RKO (cell line): Measurements from ENCODE around the gene CD151.

ENCODE experiments used
- DNase-seq: peaks from one replicate; pipeline ENCODE4 v3.0.0-alpha.2; 2016; ENCODE audit warnings: low spot score

CD151 gene

DNA sequence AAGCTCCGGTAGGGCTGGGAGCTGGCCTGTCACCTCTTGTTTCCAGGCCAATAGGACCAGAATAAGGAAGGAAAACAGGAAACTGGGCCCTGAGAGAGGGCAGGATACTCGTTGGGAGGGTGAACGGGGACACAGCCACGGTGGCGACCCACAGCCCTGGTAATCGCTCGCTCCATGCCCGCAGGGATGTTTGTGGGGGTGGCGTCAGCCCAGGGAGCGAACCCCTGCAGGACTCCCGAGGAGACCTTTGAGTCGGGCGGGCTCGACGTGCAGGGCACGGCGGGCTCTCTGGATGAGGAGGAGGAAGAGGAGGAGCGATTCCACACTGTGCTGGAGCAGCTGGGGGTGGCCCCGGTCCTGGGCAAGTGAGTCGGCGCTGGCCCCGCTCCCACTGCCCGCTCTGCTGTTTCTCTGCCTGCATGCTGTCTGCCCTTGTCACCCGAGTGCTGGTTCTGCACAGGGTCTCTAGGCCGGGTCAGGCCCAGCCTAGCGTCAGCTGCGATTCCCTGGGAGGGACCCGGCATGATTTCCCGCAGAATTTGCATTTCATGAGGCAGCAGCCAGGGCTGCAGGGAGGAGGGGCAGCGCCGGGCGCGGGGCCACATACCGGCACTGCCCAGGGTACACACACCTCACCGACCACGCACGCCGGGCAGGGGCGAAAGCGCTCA is 3.4 kb upstream of the CD151 start:
- DNase-seq: no peak

DNA sequence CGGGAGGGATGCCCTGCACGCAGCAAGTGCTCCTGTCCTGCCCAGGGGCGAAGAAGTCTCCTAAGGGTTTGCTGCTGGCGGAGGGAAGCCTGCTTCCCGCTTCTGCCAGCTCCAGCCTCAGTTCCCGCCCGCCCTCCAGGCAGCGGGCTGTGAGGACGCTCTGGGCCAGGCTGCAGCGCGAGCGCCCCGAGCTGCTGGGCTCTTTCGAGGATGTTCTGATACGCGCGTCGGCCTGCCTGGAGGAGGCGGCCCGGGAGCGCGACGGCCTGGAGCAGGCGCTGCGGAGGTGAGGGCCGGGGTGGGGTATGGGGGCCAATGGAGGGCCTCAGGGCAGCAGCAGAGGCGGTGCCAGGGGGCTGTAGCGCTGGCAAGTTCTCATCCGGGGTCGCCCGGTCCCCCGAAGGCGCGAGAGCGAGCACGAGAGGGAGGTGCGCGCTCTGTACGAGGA is 2.9 kb upstream of the CD151 start:
- no peak for DNase-seq

DNA sequence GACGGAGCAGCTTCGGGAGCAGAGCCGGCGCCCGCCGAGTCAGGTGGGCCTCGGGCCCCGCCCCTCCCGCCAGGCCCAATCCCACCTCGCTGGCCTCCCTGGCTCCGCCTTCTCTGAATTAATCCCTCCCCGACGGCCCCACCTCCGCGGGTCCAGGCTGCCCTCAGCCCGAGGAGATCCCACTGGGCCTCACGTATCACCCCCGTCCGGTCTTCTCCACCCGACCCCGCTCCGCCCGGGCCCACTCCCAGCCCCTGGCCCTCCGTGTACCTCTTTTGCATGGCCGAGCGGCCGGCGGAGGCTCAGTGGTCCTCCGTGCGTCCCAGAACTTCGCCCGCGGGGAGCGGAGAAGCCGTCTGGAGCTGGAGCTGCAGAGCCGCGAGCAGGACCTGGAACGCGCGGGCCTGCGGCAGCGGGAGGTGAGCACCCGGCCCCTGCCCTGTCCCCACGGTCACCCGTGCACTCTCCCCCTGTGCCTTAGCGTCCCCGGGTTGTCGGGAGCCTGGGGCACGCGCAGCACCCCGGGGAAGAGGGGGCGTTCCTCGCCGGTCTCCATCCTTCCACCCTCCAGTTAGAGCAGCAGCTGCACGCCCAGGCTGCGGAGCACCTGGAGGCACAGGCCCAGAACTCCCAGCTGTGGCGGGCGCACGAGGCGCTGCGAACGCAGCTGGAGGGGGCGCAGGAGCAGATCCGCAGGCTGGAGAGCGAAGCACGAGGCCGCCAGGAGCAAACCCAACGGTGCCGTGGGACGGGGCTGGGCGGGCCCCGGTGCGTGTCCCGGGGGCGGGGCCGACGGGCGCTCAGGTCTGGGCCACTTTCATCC is 2.2 kb upstream of the CD151 start:
- DNase-seq: no peak

DNA sequence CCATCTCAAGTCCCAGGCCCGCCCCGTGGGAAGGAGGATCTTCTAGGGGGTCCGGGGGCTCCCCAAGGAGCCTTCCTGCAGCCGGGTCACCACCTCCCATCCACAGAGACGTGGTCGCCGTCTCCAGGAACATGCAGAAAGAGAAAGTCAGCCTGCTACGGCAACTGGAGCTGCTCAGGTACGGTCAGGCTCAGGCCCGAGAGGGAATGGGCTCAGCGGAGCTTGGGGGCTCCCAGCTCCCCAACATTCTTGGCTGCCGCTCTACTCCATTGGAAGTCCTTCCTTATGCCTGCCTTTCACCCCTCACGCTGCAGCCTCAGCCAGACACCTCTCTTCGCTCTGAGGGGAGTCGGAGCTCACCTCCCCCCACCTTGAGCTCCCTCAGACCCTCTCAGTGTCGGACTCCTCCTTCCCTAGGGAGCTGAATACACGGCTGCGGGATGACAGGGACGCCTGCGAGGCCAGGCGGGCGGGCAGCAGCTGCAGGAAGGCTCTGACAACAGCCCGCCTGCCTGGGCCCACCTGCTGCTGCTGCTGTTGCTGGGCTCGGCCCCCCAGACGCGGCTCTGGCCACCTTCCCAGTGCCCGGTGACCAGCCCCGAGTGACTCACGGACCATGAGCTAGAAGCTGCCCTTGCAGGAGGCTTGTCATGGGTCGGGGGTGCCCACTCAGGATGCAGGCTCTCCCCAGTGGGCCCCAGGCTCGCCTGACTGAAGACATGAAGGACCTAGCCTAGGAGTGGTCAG is 1.5 kb upstream of the CD151 start:
- DNase-seq: no peak

DNA sequence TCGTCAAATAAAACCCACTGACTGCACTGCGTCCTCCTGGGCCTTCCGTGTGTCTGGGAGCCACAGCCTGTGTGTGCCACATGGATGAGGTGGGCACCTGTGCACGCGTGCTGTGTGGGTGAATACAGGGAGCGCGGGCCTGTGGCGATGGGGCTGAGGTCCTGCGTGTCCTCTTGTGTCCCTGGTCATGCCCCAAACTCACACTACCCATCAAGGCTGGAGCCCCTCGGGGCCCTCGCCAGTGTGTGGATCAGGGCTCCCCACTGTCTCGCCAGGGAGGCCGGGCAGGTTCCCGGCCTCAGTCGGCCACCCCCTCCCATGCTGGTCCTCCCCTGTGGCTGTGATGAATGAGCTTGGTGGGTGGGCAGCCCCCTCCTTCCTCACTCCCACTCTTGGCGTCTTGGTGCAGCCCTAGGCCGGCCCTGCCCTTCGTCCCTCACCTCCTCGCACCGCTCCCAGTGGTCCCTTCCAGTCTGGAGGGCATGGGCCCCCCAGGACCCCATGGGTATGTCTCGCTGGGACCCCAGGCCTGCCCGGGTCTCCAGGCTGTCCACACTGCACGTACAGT is 707 bp upstream of the CD151 start:
- no peak for DNase-seq

DNA sequence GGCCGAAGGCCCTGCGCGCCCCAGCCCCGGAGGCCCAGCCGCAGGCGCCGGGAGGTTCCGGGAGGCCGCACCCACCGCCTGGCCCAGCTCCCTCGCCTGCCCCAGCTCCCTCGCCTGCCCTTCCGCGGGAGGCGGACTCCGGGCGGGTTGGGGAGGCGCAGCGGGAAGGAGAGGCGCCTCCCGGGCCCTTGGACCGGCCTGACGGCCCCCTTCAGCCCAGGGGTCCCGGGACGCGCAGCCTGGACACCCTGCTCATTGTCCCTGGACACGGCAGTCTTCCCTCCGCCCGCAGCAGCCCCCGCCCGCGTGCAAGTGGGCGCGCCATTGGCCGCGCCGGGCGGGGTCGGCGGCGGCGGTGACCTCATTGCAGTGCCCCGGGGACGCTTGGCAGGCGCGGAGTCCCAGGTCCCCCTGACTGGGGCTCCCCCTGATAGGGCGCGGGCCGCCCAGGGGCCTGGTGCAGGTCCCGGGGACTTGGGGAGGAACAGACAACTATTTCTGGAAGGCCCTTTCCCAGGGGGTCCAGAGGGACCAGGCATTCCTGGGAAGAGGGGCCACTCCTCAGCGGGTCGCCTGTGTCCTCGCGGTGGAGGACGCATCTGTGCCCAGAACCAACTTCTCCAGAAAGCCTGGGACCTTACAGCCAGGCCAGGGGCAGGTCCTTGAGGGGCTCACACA is 501 bp downstream of the CD151 start:
- no peak for DNase-seq

DNA sequence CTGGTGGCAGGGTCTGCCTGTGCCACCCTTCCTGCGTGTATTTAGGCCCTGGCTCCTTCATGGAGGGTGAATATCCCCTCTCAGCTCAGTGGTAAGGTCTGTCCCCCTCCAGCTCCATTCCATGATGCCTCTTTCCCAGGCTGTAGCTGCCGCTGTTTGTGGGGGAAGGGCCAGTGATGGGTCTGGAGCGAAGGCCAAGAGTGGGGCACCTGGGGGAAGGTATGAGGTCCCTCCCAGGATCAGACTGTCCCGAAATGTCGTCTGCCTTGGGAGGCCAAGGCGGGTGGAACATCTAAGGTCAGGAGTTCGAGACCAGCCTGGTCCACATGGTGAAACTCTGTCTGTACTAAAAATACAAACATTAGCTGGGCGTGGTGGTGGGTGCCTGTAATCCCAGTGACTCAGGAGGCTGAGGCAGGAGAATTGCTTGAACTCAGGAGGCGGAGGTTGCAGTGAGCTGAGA is 1.1 kb downstream of the CD151 start:
- no peak for DNase-seq

DNA sequence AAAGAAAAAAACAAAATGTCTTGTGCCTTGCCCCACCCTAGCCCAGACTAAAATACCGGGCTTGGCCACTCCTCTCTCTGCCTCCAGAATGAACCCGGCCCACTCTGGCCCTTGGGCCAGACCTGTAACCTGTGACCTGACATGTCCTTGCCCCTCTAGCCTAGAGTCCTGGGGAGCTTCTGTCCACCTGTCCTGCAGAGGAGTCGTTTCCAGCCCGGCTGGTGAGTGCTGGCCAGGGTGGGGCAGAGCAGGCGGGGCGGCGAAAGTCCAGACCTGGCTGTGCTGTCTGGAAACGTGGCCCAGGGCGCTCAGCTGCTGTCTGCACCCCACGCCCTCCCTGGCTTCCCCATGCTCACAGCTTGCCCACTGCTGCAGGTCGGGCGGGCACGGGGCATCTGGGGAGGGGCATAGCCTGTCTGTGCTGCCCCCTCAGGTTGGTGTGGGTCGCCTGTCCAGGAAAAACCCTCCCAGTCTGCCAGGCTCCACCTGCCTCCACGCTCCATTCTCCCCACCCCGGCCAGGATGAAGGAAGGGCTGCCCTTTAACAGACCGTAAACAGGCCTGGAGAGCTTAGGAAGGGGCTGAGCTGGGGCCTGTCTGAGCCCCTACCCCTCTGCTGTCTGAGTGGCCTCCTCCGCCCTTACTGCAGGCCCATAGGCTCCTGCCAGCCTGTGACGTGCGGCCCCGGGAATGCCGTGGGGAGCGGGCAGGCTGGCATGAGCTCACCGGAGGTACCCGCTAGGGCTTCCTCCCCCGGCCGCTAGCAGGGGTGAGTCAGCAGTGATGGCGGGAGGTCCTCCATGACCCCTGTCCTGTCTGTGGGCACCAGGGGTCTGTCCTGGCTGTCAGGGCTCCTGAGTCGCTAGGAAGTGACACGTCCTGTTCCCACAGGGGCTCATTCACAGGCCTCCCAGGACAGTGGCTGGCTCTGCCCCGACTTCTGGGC is 1.9 kb downstream of the CD151 start:
- peak; percentile 93 for DNase-seq

DNA sequence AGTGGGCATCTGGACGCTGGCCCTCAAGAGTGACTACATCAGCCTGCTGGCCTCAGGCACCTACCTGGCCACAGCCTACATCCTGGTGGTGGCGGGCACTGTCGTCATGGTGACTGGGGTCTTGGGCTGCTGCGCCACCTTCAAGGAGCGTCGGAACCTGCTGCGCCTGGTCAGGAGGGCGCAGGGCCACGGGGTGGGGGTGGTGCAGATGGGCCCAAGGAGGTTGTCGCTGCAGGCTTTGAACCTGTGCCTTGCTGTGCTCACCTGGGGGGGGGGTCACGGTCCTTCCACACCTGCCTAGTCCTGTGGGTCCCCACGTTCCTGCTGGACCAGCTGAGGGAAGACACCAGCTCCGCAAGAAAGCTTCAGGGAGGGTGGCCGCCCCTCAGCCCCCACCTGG is 3.5 kb downstream of the CD151 start:
- no peak for DNase-seq

DNA sequence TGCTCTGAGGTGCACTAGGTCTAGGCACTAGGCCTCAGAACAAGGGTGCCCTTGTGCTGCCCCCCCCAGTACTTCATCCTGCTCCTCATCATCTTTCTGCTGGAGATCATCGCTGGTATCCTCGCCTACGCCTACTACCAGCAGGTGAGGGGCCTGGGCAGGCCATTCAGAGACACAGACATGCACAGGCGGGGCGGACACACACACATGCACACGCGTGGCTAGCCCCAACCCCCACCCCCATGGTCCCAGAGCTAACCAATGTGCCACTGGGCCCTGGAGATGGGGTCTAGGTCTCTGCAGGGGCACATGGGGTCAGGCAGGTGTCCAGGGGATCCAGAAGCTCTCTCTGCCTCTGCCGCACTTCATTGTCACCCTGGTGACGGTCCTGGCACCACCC is 3.9 kb downstream of the CD151 start:
- DNase-seq: no peak

DNA sequence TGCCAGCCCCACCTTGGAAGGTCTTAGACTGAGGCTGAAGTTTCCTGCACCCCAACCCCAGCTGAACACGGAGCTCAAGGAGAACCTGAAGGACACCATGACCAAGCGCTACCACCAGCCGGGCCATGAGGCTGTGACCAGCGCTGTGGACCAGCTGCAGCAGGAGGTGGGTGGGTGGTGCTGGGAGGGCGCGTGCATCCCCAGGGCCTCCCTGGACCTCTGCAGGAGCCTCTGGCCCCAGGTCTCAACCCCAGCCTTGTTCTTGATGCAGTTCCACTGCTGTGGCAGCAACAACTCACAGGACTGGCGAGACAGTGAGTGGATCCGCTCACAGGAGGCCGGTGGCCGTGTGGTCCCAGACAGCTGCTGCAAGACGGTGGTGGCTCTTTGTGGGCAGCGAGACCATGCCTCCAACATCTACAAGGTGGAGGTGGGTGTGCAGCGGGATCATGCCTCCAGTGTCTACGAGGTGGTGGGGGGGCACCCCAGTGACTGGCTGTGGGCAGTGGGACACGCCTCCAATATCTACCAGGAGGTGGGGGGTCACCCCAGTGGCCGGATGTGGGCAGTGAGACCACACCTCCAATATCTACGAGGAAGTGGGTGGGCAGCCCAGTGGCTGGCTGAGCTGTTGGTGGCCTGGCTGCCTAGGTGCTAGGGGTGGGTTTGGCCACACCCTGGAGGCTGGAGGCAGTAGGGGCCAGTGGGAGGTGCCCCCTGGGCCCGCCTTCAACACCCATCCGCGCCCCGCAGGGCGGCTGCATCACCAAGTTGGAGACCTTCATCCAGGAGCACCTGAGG is 4.6 kb downstream of the CD151 start:
- no peak for DNase-seq

DNA sequence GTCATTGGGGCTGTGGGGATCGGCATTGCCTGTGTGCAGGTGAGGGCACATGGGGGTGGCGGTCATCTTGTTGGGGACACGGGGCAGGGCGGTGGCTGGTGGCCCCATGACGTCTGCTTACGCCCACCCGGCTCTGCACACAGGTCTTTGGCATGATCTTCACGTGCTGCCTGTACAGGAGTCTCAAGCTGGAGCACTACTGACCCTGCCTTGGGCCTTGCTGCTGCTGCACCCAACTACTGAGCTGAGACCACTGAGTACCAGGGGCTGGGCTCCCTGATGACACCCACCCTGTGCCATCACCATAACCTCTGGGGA is 5.2 kb downstream of the CD151 start:
- no peak for DNase-seq

DNA sequence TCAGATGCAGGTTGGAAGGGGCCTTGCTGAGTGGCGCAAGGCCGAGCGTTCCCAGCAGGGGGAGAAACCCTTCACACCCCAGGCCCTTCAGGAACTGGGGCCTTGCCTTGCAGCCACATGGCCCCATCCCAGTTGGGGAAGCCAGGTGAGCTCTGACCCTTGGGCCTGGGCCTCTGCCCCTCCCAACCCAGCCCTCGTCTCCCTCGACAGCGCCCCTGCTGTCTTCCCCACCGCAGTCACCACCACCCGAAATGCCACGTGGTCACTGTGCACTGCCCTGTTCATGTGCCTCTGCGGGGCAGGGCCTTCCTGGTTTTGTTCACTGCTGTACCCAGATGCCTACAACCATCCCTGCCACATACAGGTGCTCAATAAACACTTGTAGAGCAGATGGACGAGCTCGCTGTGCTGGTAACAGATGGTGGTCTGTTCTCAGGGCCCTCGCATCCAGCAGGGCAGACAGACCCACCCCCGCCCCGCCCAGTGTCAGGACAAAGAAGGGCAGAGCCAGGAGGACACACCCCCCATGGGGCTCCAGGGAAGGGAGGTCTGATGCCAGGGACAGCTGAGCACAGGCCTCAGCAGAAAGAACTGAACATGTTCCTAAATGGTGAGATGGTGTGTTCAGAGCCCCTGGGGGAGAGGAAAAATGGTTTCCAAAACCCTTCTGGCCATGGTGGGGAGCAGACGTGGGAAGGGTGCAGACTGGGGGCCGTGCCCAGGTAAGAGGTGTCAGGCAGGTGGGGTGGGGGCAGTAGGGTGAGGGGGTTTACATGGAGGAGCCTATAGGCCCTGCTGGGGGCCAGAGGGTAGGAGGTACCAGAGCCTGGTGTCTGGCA is 5.9 kb downstream of the CD151 start:
- no peak for DNase-seq

DNA sequence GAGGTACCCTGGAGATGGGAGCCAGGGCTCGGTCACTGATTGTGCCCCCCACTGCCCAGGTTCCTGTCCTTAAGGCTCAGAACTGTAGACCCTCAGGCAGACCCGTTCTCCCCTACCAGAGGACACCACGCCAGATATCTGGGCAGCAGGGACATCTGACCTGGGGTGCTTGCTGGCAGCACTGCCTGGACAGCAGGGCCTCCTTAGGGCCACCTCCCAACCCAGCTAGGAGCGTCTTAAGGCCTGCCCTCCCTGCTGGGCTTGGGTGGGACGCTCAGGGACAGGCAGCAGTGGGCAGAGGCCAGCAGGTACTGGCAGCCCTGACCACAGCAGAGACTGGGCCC is 6.5 kb downstream of the CD151 start:
- DNase-seq: no peak

DNA sequence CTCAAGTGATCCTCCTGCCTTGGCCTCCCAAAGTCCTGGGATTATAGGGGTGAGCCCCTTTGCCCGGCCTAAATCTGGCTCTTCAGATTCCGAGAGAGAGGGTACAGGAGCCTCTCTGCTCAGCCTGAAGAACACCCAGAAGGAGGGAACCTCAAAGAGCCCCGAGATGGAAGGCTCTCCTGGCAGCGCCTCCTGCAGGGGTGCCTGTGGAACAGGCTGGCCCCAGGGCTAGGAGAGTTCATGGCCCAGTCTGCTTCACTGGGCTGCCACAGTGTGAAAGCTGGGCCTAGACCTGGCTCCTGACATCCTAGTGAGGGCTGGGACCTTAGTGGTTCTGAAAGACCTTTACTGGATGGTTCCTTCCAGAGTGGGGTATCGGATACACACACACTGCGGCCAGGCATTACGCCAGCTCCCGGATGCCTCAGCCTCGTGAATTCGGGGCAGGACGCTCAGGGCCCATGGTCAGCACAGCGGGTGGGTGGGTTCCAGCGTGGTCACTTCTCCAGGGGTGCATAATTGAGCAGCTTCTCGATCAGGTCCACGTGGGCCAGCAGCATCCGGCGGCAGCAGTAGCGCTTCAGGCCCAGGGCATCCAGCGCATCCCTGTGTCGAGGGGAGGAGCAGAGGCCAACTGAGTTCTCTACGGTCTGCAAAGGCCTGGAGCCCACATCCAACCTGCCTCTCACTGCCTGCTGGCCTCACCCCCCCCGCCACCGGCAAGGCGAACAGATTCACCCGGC is 7.3 kb downstream of the CD151 start:
- peak; percentile 66 for DNase-seq

DNA sequence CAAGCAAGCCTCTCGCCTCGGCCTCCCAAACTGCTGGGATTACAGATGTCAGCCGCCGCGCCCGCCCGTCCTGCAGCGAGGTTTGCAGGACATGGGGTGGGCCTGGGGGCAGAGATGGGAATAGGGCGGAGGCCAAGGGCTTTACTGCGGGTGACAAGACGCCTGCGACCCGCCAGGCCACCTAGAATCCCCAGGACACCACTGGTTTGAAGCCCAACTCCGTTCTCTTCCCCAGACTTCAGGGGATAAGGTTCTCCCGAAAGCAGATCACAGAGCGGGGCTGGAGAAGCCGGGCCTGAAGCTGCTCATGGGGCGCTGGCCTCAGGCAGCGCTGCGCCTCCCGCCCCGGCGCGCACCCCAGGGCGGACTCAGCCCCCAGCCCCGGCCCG is 9.2 kb downstream of the CD151 start:
- DNase-seq: peak; percentile 40

DNA sequence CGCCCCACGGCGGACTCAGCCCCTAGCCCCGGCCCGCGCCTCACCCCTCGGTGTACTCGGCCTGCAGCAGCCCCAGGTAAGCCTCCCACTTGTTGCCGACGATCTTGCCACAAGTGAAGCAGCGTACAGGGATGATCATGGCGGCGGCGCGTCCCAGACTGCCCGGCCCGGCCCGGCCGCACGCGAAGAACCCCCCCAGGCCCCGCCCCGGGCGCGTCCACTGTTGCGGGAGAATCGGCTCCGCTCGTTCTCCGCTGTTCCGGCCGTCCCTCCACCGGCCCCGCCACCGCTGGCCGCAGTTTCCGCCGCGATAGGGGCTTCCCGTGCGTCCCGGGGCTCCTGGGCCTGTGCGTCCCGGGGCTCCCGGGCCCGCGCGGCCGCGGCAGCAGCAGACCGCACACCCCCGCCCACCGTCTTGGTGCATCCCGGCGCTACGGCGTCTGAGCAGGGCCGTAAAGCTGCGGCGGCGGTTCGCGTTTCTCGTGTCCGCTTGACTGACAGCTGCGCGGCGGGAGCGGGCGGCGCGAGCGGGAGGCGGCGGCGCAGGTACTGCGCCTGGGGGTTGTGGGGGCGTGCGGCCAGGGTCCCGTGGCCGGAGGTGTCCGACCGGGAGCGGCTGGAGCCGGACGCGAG is 9.7 kb downstream of the CD151 start, which contains the start of the genes POLR2L and TSPAN4:
Gene POLR2L, minus strand, starts transcription at position 160 of the 633 bp plus-strand sequence. Its CDS starts 21 bp downstream, at position 139.
Gene TSPAN4, plus strand, starts transcription at position 483 of the 633 bp plus-strand sequence. CDS start 7,453 bp downstream, outside the sequence.
- DNase-seq: peak; percentile 91
